ENCODE results near the gene NUP214.
A peak's percentile ranks its signal among the peaks of the same experiment; 100 is the strongest.

Gene NUP214

GRCh38 chr9:131125288-131126058, at the start of gene NUP214:
NUP214 (plus strand) TSS chr9:131125586; CDS start chr9:131125705, 119 bp downstream.
- DNase-seq, result peak; percentile 100

- DNase-seq, result no peak
Observed at GRCh38 chr9:131076347-131077195, 48.8 kb upstream of the NUP214 start.

GRCh38 chr9:131078427-131079366, 46.7 kb upstream of the NUP214 start:
- DNase-seq, result no peak

- DNase-seq, result no peak
Observed at GRCh38 chr9:131080589-131080988, 44.8 kb upstream of the NUP214 start.

- no peak for DNase-seq
Observed at GRCh38 chr9:131081868-131082267, 43.5 kb upstream of the NUP214 start.

GRCh38 chr9:131082774-131083512, 42.4 kb upstream of the NUP214 start:
- no peak for DNase-seq

- DNase-seq, result no peak
Observed at GRCh38 chr9:131084661-131085369, 40.6 kb upstream of the NUP214 start.

GRCh38 chr9:131085370-131086122, 39.8 kb upstream of the NUP214 start:
- DNase-seq, result no peak

- DNase-seq, result no peak
Observed at GRCh38 chr9:131087354-131087893, 38.0 kb upstream of the NUP214 start.

GRCh38 chr9:131090025-131090787, 35.2 kb upstream of the NUP214 start:
- DNase-seq, result no peak

- no peak for DNase-seq
Observed at GRCh38 chr9:131091352-131091992, 33.9 kb upstream of the NUP214 start.

GRCh38 chr9:131092030-131092429, 33.4 kb upstream of the NUP214 start:
- DNase-seq, result no peak

GRCh38 chr9:131092548-131093440, 32.6 kb upstream of the NUP214 start:
- no peak for DNase-seq

GRCh38 chr9:131094015-131094414, 31.4 kb upstream of the NUP214 start:
- DNase-seq, result no peak

- no peak for DNase-seq
Observed at GRCh38 chr9:131094622-131095021, 30.8 kb upstream of the NUP214 start.

- no peak for DNase-seq
Observed at GRCh38 chr9:131095666-131096268, 29.6 kb upstream of the NUP214 start.

Data from activated CD4-positive, alpha-beta T cell treated with anti-CD3 and anti-CD28 coated beads, Interleukin-2, amount 50 U/mL, for 48 hours (primary cell).